Panc1 (cell line): ENCODE results near the gene ZNF792. TPM values are rescaled to one million over a fixed set of nuclear protein-coding genes. Genes with fewer than 3 reads are reported as not detected.

Experiments used
- ATAC-seq: fragments of 200-7000 bp; cut with Tn5 transposase; 2 replicates; pipeline ENCODE4 v1.9.1; 2020; ENCODE audit warnings: mild to moderate bottlenecking, moderate library complexity
- BruUV-seq: library from RNA; stranded (reverse); fragments of 400-500 nt; replicated peaks from 2 replicates; lab custom pipeline; 2021; lab: Mats Ljungman, UMichigan
- CTCF ChIA-PET: fragments of 300-600 bp; sonication (Branson Sonifier 250); formaldehyde crosslinking; loops from one replicate; lab custom pipeline; 2022; ENCODE audit warnings: antibody characterized with exemption; lab: Charles Lee
- POLR2A ChIA-PET: fragments of 300-600 bp; sonication (Branson Sonifier 250); formaldehyde crosslinking; loops from one replicate; lab custom pipeline; 2022; ENCODE audit warnings: antibody characterized with exemption; lab: Charles Lee
- DNase-seq: peaks from one replicate; pipeline ENCODE4 v3.0.0-alpha.2; 2010; ENCODE audit warnings: low read depth, low spot score
- H3K27ac ChIP-seq: 2 replicates; pipeline ENCODE4 v1.5.1; 2011; ENCODE audit warnings: mild to moderate bottlenecking, low read length, inconsistent platforms
- H3K27me3 ChIP-seq: fragments of 200-500 bp; sonication (Bioruptor generic); 2 replicates; pipeline ENCODE4 v1.6.0; 2014; ENCODE audit warnings: low read length, inconsistent platforms; ENCODE audit not compliant: control insufficient read depth, insufficient read depth
- H3K36me3 ChIP-seq: fragments of 200-500 bp; sonication (Bioruptor generic); 2 replicates; pipeline ENCODE4 v1.5.1; 2014; ENCODE audit warnings: inconsistent platforms, mild to moderate bottlenecking, low read length, moderate library complexity; ENCODE audit not compliant: control insufficient read depth, insufficient read depth
- H3K4me1 ChIP-seq: 2 replicates; pipeline ENCODE4 v1.5.1; 2011; ENCODE audit warnings: inconsistent platforms, mild to moderate bottlenecking, low read length, moderate library complexity; ENCODE audit not compliant: control insufficient read depth, insufficient read depth
- H3K4me3 ChIP-seq, 2 experiments: 2 replicates each; pipeline ENCODE4 v1.5.1; 2011 to 2012; ENCODE audit warnings: low read depth in 2 of 2, low read length in 2 of 2, mild to moderate bottlenecking in 2 of 2, inconsistent platforms in 1 of 2, moderate library complexity in 1 of 2
- H3K9me3 ChIP-seq: fragments of 200-500 bp; sonication (Bioruptor generic); 2 replicates; pipeline ENCODE4 v1.5.1; 2014; ENCODE audit warnings: low read depth, mild to moderate bottlenecking, inconsistent platforms, low read length, moderate library complexity; ENCODE audit not compliant: control insufficient read depth, insufficient read depth
- POLR2AphosphoS5 ChIP-seq: IDR thresholded peaks from 2 replicates; pipeline ENCODE4 v1.6.1; 2012; ENCODE audit warnings: mild to moderate bottlenecking, low read depth, low read length, moderate library complexity
- SIN3A ChIP-seq: IDR thresholded peaks from 2 replicates; pipeline ENCODE4 v1.6.1; 2012; ENCODE audit warnings: low read depth, mild to moderate bottlenecking, low read length, moderate library complexity, borderline replicate concordance; ENCODE audit not compliant: insufficient read depth
- TCF7L2 ChIP-seq: IDR thresholded peaks from 2 replicates; pipeline ENCODE4 v1.6.1; 2011; ENCODE audit warnings: mild to moderate bottlenecking, low read depth, low read length, inconsistent platforms
- in situ Hi-C: cut with HindIII; loops from 2 replicates; pipeline ENCODE4 v1.10.0; 2016; ENCODE audit warnings: low sequenced_read_pairs, low pct_unique_long_range_greater_than_20kb
- intact Hi-C: fragments of 100-400 bp; cut with micrococcal nuclease; formaldehyde crosslinking; loops from one replicate; pipeline ENCODE4 v1.10.0; 2022; ENCODE audit not compliant: unreplicated experiment
- total RNA-seq: library from RNA; stranded (reverse); gene quantifications from one replicate; pipeline ENCODE4 v1.2.1, GENCODE V29; 2021; ENCODE audit not compliant: unreplicated experiment
- TF ChIP-seq, protein P1 (sequence below), 2 experiments: IDR thresholded peaks; 2 replicates each; pipeline ENCODE4 v1.6.1; 2011 to 2012; ENCODE audit warnings: low read depth in 2 of 2, control low read depth in 1 of 2, low read length in 1 of 2, mild to moderate bottlenecking in 1 of 2, moderate library complexity in 1 of 2; ENCODE audit not compliant: insufficient read depth in 1 of 2
- TF ChIP-seq, protein P2 (sequence below): fragments of 450-650 bp; IDR thresholded peaks from 2 replicates; pipeline ENCODE4 v1.5.1; 2017; ENCODE audit warnings: mild to moderate bottlenecking

ZNF792 gene
- total RNA-seq, 1 experiment from 2014 or later: 1.8 TPM

DNA sequence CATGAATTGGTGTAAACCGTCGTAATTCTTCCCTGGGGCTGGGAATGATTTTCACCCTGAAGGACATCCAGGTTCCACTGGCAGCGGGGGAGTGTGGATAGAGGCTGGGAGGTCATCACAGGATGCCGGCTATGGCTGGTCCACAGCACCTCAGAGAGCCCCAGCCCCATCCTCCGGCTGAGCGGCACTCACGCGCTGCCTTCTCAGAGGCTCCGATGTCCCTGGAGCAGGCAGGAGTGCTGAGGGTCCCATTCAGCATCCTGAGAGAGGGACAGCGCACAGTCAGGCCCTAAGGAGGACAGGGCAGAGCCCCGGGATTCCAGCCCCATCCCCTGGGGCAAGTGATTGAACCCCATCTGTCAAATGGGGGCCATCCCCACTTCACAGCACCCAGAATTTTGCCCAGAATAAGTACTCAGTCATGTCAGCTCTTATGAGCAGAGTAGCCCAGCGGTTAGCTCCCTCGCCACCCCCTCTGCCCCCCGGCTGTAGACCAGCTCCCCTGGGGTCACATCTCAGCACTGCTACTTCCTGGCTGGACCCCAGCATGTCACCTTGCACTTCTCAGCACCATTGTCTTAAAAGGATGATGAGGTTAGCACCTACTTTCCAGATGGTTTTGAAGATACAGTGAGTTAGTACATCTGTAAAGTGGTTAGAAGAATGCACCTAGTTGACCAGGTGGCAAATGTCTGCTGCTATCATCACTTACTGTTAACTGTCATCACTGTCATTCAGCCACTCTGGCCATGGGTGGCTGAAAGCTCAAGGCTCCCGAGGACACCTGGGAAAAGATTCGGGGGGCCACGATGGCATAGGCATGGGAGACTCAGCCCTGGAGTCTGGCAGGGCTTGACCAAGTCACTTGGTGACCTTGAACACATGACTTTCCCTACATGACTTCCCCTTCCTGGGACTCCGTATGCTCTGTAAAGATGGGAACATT, 48.0 kb upstream of the ZNF792 start:
- in situ Hi-C loops: no loop called here
- no TSS peak for BruUV-seq
- POLR2A ChIA-PET: no interaction called here
- CTCF ChIA-PET: no interaction called here
- intact Hi-C loops: loop anchor here (5.0 kb wide), 1 partner anchor 40 kb away; no protein-coding TSS in a partner anchor
- H3K27me3 ChIP-seq: no peaks in the 10 kb centered on the region
- ATAC-seq (no peak), DNase-seq (no peak)
- no peak overlapping the region for H3K27ac ChIP-seq
- H3K36me3 ChIP-seq: no peaks in the 10 kb centered on the region
- H3K4me1 ChIP-seq: no peaks in the 10 kb centered on the region
- TF ChIP-seq, protein P1, sequence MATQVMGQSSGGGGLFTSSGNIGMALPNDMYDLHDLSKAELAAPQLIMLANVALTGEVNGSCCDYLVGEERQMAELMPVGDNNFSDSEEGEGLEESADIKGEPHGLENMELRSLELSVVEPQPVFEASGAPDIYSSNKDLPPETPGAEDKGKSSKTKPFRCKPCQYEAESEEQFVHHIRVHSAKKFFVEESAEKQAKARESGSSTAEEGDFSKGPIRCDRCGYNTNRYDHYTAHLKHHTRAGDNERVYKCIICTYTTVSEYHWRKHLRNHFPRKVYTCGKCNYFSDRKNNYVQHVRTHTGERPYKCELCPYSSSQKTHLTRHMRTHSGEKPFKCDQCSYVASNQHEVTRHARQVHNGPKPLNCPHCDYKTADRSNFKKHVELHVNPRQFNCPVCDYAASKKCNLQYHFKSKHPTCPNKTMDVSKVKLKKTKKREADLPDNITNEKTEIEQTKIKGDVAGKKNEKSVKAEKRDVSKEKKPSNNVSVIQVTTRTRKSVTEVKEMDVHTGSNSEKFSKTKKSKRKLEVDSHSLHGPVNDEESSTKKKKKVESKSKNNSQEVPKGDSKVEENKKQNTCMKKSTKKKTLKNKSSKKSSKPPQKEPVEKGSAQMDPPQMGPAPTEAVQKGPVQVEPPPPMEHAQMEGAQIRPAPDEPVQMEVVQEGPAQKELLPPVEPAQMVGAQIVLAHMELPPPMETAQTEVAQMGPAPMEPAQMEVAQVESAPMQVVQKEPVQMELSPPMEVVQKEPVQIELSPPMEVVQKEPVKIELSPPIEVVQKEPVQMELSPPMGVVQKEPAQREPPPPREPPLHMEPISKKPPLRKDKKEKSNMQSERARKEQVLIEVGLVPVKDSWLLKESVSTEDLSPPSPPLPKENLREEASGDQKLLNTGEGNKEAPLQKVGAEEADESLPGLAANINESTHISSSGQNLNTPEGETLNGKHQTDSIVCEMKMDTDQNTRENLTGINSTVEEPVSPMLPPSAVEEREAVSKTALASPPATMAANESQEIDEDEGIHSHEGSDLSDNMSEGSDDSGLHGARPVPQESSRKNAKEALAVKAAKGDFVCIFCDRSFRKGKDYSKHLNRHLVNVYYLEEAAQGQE (IDR thresholded peaks at IDR 0.05; ENCODE audit: insufficient read depth in 1 of 2, low read depth in 2 of 2, low read length in 1 of 2): no peak
- TF ChIP-seq, protein P2, sequence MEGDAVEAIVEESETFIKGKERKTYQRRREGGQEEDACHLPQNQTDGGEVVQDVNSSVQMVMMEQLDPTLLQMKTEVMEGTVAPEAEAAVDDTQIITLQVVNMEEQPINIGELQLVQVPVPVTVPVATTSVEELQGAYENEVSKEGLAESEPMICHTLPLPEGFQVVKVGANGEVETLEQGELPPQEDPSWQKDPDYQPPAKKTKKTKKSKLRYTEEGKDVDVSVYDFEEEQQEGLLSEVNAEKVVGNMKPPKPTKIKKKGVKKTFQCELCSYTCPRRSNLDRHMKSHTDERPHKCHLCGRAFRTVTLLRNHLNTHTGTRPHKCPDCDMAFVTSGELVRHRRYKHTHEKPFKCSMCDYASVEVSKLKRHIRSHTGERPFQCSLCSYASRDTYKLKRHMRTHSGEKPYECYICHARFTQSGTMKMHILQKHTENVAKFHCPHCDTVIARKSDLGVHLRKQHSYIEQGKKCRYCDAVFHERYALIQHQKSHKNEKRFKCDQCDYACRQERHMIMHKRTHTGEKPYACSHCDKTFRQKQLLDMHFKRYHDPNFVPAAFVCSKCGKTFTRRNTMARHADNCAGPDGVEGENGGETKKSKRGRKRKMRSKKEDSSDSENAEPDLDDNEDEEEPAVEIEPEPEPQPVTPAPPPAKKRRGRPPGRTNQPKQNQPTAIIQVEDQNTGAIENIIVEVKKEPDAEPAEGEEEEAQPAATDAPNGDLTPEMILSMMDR: no peak
- TF ChIP-seq TCF7L2 (no peak), POLR2AphosphoS5 (no peak), SIN3A (no peak)
- H3K4me3 ChIP-seq: no peak overlapping the region
- no peaks in the 10 kb centered on the region for H3K9me3 ChIP-seq

DNA sequence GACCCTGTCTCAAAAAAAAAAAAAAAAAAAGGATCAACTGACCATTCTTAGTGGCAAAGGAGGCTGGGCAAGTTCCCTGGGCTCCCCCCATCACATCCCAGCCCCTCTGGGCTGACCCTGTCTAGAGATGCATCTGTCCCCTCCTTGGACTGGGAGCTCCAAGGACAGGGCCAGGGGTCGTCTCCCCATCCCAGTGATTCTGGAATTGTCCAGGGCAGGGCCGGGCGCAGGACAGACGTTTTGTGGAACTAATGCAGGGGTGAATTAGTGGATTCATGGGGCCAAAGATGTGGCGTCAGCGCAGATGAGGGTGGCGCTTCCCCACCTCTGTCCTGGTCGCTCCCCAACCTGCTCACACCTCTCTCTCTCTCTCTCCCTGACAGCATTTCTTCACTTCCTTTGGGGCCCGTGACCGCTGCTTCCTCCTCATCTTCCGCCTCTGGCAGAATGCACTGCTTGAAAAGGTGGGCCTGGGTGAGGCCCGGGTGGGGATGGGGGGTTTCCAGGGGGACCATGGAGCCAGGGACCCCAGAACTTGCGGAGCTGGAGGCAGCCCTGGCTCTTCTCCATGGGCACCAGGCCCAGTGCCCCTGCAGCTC, 47.2 kb upstream of the ZNF792 start:
- no TSS peak for BruUV-seq
- Histone ChIP-seq H3K36me3 (no peaks in the 10 kb centered on the region), H3K27ac (no peak overlapping the region), H3K4me1 (peaks cover 2% of the 10 kb centered on the region), H3K4me3 (no peak overlapping the region), H3K27me3 (no peaks in the 10 kb centered on the region), H3K9me3 (no peaks in the 10 kb centered on the region)
- CTCF ChIA-PET: interaction anchor here (0.7 kb wide), 1 partner anchor 37 kb away, joined by 3 read pairs; no protein-coding TSS in a partner anchor
- in situ Hi-C loops (no loop called here), intact Hi-C loops (loop anchor here (5.0 kb wide), 1 partner anchor 39 kb away; no protein-coding TSS in a partner anchor)
- TF ChIP-seq, protein P1 (IDR thresholded peaks at IDR 0.05; ENCODE audit: insufficient read depth in 1 of 2, low read depth in 2 of 2, low read length in 1 of 2): no peak
- TF ChIP-seq, protein P2: no peak
- no peak for TF ChIP-seq POLR2AphosphoS5
- TF ChIP-seq SIN3A: no peak
- no peak for TF ChIP-seq TCF7L2
- DNase-seq: no peak
- ATAC-seq: no peak
- POLR2A ChIA-PET: no interaction called here
